Thoracic aorta (tissue), 2 donors: Measurements from ENCODE around the gene INPP4A. TPM values are rescaled to one million over a fixed set of nuclear protein-coding genes. Genes with fewer than 3 reads are reported as not detected.

Experiments
- ATAC-seq: fragments of 150-250 bp; one replicate; pipeline ENCODE4 v1.8.0; 2017; ENCODE audit warnings: low read depth; ENCODE audit not compliant: insufficient number of reproducible peaks, low FRiP score
- DNase-seq: peaks from one replicate; pipeline ENCODE4 v3.0.0-alpha.2; 2020; ENCODE audit warnings: low spot score
- H3K27ac ChIP-seq, 2 donors: fragments of 200-600 bp; sonication (generic); 1 replicate in 1 of 2; 2 replicates in 1 of 2; pipeline ENCODE4 v1.5.1; 2016; ENCODE audit warnings: mild to moderate bottlenecking in 2 of 2, moderate library complexity in 2 of 2
- H3K27me3 ChIP-seq: fragments of 200-600 bp; sonication (generic); replicated peaks from 2 replicates; pipeline ENCODE4 v1.6.0; 2016; ENCODE audit warnings: mild to moderate bottlenecking; ENCODE audit not compliant: insufficient read depth
- H3K36me3 ChIP-seq: fragments of 200-600 bp; sonication (generic); one replicate; pipeline ENCODE4 v1.5.1; 2016
- H3K4me1 ChIP-seq, 2 donors: fragments of 200-600 bp; sonication (generic); 1 replicate in 1 of 2; 2 replicates in 1 of 2; pipeline versions ENCODE4 v1.5.1 to v1.6.0; 2016; ENCODE audit warnings: low read depth in 2 of 2, mild to moderate bottlenecking in 1 of 2; ENCODE audit not compliant: control insufficient read depth in 1 of 2
- H3K4me3 ChIP-seq: fragments of 200-600 bp; sonication (generic); 2 replicates; pipeline ENCODE4 v1.5.1; 2016; ENCODE audit warnings: mild to moderate bottlenecking
- H3K9me3 ChIP-seq: fragments of 200-600 bp; sonication (generic); 2 replicates; pipeline ENCODE4 v1.5.1; 2016
- total RNA-seq, 2 donors: library from RNA; depleted of rRNA; stranded (reverse); fragments of >200 nt; gene quantifications; one replicate each; pipeline versions ENCODE4 v1.1.0 to v1.2.3, GENCODE V29; 2016
- TF ChIP-seq, protein P1 (sequence below): fragments of 200-600 bp; sonication (generic); IDR thresholded peaks from one replicate; pipeline ENCODE4 v1.5.1; 2019; ENCODE audit warnings: antibody characterized with exemption

INPP4A gene
- 10 to 100 TPM; 29.4 to 40.6 TPM for total RNA-seq

DNA sequence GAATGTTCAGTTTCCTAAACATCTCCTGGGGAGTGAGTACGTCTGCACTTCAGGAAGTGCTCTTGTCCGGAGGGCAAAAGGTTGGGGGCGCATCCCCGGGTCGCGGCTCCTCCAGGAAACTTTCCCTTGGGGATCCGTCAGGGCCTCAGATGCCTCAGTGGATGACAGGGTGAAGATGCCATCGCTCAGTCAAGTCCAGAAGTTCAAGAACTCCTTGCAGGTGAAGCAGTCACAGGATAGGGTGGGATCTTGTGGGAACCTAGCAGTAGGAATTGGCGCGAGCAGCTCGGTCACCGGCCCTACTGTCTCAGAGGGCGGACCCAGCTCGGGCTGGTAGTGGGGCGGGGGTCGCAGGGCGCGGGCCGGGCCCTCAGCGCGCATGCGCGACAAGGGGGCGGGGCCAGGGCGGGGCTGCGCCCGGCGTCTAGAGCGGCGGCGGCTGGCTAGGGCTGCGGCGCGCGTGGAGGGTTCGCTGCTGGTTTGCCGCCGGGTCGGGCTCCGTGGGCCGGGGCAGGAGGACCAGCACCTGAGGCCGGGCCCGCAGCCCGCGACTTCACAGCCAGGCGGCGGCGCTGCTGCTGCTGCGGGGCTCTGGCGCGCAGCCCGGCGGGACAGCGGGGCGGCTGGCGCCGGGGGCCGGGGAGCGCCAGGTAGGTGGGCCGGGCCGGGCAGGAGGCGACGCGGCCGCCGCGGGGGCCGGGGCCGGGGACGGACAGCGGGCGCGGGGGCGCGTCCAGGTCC is at the start of gene INPP4A:
INPP4A (plus strand) TSS at position 423 of the 741 bp plus-strand sequence. CDS start 75,191 bp downstream, outside the sequence.
- Histone ChIP-seq H3K36me3 (no peaks in the 10 kb centered on the region), H3K27ac (peak within 1 kb of the TSS; percentile 25 to 46), H3K4me1 (peaks cover 2 to 12% of the 10 kb centered on the region in 2 donors), H3K27me3 (no peaks in the 10 kb centered on the region), H3K4me3 (peak within 1 kb of the TSS; percentile 88), H3K9me3 (no peaks in the 10 kb centered on the region)
- peak; percentile 71 for ATAC-seq
- TF ChIP-seq, protein P1, sequence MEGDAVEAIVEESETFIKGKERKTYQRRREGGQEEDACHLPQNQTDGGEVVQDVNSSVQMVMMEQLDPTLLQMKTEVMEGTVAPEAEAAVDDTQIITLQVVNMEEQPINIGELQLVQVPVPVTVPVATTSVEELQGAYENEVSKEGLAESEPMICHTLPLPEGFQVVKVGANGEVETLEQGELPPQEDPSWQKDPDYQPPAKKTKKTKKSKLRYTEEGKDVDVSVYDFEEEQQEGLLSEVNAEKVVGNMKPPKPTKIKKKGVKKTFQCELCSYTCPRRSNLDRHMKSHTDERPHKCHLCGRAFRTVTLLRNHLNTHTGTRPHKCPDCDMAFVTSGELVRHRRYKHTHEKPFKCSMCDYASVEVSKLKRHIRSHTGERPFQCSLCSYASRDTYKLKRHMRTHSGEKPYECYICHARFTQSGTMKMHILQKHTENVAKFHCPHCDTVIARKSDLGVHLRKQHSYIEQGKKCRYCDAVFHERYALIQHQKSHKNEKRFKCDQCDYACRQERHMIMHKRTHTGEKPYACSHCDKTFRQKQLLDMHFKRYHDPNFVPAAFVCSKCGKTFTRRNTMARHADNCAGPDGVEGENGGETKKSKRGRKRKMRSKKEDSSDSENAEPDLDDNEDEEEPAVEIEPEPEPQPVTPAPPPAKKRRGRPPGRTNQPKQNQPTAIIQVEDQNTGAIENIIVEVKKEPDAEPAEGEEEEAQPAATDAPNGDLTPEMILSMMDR, result no peak
- no peak for DNase-seq

DNA sequence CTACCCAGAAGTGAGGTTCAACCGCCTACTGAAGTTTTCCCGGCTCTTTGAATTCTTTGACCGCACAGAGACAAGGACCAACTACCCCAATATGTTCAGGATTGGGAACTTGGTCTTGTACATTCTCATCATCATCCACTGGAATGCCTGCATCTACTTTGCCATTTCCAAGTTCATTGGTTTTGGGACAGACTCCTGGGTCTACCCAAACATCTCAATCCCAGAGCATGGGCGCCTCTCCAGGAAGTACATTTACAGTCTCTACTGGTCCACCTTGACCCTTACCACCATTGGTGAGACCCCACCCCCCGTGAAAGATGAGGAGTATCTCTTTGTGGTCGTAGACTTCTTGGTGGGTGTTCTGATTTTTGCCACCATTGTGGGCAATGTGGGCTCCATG is 48.7 kb upstream of the INPP4A start:
- ATAC-seq (no peak), DNase-seq (no peak)
- no peaks in the 10 kb centered on the region for H3K9me3 ChIP-seq
- H3K4me3 ChIP-seq, result no peak overlapping the region
- no peaks in the 10 kb centered on the region for H3K36me3 ChIP-seq
- no peak overlapping the region for H3K27ac ChIP-seq
- no peaks in the 10 kb centered on the region for H3K27me3 ChIP-seq
- no peaks in the 10 kb centered on the region for H3K4me1 ChIP-seq
- TF ChIP-seq, protein P1, result no peak

DNA sequence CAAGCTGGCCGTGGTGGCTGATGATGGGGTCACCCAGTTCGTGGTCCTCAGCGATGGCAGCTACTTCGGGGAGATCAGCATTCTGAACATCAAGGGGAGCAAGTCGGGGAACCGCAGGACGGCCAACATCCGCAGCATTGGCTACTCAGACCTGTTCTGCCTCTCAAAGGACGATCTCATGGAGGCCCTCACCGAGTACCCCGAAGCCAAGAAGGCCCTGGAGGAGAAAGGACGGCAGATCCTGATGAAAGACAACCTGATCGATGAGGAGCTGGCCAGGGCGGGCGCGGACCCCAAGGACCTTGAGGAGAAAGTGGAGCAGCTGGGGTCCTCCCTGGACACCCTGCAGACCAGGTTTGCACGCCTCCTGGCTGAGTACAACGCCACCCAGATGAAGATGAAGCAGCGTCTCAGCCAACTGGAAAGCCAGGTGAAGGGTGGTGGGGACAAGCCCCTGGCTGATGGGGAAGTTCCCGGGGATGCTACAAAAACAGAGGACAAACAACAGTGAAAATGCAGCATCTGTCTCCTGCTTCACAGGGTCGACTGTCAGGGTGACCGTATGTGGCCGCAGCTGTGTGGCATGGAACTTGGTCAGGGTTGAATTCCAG is 47.8 kb upstream of the INPP4A start:
- Histone ChIP-seq H3K27ac (no peak overlapping the region), H3K4me3 (no peak overlapping the region), H3K4me1 (no peaks in the 10 kb centered on the region)

DNA sequence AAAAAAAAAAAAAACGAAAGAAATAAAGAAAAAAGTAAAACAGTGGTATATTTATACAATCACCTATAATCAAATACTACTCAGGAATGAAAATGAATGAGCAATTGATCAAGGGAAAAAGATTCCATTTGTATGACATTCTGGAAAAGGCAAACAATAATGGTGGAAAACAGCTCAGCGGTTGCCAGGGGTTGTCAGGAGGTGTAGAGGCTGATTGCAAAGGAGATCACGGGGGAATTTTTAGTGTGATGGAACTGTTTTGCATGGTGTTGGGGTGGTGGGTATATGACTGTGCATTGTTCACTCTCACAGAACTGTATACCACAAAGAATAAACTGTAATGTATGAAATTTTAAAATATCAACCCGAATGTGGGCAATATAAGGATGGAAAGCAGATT is 45.5 kb upstream of the INPP4A start:
- Histone ChIP-seq H3K9me3 (no peaks in the 10 kb centered on the region), H3K4me3 (no peak overlapping the region), H3K27ac (no peak overlapping the region), H3K4me1 (no peaks in the 10 kb centered on the region), H3K36me3 (no peaks in the 10 kb centered on the region), H3K27me3 (no peaks in the 10 kb centered on the region)
- DNase-seq, result no peak
- no peak for ATAC-seq
- TF ChIP-seq, protein P1, result no peak

More for the DNA sequence above, 47.8 kb upstream of the INPP4A start:
- TF ChIP-seq, protein P1, result no peak
- H3K36me3 ChIP-seq, result no peaks in the 10 kb centered on the region
- H3K27me3 ChIP-seq, result no peaks in the 10 kb centered on the region
- DNase-seq (no peak), ATAC-seq (no peak)
- no peaks in the 10 kb centered on the region for H3K9me3 ChIP-seq

DNA sequence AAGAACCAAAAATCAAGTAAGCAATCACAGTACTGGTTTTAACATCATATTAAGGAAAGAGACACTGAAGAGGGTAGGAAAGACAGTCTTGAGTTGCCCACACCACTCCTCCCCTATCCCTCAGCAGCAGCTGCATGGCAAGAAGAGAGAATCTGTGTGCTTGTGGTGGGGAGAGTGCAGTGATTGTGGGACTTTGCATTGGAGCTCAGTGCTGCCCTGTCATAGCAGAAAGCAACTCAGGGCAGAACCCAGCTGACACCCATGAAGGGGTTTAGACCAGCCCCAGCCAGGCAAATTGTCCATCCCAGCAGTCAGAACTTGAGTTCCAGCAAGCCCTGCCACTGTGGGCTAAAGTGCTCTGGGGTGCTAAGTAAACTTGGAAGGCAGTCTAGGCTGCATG is 40.8 kb upstream of the INPP4A start:
- DNase-seq, result no peak
- TF ChIP-seq, protein P1, result no peak
- Histone ChIP-seq H3K4me3 (no peak overlapping the region), H3K27ac (no peak overlapping the region), H3K9me3 (no peaks in the 10 kb centered on the region), H3K36me3 (no peaks in the 10 kb centered on the region), H3K4me1 (no peaks in the 10 kb centered on the region), H3K27me3 (no peaks in the 10 kb centered on the region)
- no peak for ATAC-seq
